C4-2B (cell line): ENCODE data around the gene PACS2.

Experiments used
- CTCF ChIP-seq: fragments of 450-650 bp; conservative IDR thresholded peaks from 2 replicates; pipeline ENCODE4 v1.5.1; 2017; ENCODE audit warnings: mild to moderate bottlenecking
- ZFX ChIP-seq: fragments of 450-650 bp; IDR thresholded peaks from 2 replicates; pipeline ENCODE4 v1.6.1; 2017

- TF ChIP-seq CTCF (no peak), ZFX (no peak)
Observed at GRCh38 chr14:105330491-105330895, 15.9 kb downstream of the PACS2 start.
